ENCODE results near the gene ALK.

The ALK gene

DNA sequence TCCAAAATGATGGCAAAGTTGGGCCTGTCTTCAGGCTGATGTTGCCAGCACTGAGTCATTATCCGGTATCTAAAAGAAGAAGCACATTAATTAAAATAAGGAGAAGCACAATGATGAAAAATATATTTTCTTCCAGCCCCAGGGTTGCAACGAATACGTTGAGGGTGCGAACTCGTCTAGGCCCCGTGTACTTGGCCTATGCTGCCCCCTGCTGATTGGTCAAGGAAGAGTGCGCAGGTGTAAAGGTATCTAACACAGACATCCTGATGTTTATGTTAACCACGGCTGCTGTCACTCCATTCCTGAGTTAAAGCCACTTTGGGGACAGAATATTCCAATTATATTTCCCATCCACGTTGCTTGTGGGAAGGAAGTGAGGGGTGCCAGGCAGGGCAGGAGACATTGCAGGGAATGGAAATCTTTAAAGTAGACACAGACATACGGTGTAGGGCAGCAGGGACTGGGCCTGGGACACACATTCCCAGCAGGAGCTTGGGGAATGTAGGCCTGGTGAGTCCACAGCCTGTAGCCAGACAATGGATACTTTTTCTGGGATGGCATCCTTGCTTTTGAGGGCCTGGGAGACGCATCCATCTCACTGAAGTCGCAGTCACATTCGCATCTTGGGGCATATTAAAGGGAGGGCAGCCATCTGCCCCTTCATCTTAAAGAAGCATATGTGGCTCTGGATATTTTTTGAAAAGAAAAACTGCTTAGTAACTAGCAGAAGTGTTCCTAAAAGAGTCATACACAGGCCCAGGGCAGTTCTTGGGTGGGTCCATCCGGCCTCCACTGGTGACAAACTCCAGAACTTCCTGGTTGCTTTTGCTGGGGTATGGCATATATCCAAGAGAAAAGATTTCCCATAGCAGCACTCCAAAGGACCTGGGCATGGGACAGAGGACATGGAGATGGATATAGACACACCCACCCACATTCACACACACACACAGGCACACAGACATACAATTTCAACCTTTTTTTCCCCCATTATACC lies 724.3 kb downstream of the ALK start:
- DNase-seq (ENCODE audit: low read depth), result peak; percentile 28

DNA sequence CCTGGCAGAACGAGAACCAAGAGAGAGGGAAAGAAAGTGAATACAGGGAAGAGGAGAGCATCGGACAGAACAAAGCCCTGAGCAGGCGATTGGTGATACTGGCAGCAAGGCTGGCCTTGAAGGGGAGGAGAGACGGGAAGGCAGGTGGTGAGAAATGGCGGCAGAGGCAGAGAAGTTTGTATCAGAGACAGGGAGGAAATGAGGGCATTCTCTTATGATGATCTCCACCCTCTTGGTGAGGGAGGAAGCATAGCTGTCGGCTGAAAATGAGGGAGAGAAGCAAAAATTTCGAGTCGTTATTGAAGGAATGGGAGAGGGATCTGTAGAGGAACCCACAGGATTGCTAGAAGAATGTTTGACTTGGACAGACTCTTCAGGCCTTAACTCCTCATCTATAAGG lies 725.6 kb downstream of the ALK start:
- no peak for DNase-seq (ENCODE audit: low read depth)

DNA sequence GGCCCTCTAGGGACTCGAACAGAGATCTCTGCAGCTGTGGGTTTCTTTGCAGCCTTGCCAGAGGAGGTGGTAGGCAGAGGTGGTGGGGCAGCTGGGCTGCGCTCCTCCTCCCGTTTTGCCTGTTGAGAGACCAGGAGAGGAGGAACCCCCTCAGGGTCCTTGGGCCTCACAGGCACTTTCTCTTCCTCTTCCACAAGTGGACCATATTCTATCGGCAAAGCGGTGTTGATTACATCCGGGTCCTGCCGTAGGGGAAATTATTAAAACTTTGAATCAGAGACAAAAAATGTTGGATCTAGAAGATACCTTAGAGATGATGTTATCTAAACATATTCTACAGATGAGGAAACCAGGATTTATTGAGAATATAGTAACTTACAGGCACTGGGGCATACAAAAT lies 727.7 kb downstream of the ALK start:
- no peak for DNase-seq (ENCODE audit: low read depth)

DNA sequence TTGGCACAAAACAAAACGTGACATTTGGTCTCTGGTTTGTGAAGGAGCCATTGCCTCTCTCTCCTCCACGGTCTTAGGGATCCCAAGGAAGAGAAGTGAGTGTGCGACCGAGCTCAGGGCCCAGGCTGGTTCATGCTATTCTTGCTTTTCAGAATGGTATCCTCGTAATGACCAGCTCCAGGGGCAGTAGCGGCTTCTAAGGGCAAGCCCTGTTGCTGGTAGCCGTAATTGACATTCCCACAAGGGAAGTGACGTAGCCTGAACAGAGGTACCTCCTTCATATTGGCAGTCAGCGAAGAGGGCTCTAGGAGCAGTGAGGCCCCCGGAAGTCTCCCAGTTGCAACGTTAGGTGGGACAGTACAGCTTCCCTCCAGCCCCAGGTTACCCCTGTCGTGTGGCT lies 728.3 kb downstream of the ALK start:
- DNase-seq (ENCODE audit: low read depth), result no peak

DNA sequence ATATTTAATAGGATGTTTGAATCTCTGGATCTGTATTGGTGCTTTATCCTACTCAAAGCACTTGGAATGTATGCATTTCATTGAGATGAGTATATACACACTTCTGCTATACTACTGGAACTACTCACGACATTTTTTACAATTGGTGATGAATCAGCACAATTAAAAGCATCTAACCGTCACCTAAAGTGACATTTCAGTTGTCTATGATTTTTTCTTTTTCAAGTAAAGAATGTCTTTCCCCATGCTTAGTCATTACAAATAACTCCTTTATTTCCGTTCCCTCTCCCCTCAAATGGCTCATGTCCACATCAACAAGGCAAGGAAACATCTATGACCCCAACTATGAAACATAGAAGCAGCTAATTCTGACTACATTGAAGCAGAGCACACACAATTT lies 728.9 kb downstream of the ALK start:
- DNase-seq (ENCODE audit: low read depth), result no peak

DNA sequence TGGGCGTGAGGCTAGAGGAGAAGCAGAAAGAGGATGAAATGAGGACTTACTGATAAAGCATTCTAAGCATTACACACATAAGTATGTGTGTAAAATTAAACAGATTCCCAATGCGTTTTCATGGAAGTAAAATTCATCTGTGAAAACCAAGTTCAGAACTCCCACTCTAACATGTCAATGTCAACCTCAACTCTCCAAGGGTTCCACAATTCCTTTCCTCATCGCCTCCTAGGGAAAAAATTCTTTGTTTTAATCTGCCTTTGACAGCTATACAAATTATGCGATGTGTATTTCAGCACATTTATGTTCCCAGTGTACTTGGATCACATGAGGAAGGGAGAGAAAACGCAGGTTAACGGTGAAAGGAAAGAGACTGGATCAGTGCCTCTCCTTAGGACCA lies 729.6 kb downstream of the ALK start:
- DNase-seq (ENCODE audit: low read depth), result no peak

DNA sequence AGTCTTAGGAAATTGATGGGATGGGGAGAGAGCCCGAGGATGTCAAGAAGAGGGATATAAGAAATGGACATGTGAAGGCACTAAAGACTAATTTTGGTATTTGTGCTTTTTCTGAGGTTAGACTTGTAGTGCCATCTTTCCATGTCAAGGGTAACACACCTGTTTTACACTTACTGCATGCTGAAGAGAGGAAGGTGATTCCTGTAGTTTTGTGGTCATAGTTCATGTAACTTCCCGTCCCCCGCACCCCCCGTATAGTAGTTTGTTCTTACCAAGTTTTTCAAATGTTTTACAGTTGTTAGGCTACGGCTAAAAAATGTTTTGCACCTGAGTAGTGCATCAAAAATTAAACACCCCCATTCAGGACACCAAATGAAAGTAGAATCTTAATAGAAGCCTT lies 732.3 kb downstream of the ALK start:
- no peak for DNase-seq (ENCODE audit: low read depth)

- no peak for DNase-seq (ENCODE audit: low read depth)
Observed at GRCh38 chr2:29187926-29188325, 733.5 kb downstream of the ALK start.

DNA sequence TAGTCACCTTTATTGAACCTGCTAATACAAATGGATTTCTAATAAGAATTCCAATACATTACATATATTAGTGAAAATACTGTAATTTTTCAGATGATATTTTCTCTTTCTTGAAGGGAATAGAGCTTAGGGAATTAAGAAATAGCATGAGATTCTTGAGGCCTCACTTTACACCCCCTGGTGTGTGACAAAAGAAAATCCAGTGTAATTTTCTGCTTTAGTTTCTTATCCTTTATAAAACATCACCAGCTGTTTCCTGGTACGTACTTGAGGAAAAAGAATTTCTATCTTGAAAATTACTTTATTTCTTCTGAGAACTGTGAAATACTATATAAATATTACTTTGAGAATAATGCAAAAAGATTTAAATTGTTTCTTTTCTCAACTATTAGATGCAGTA lies 734.6 kb downstream of the ALK start:
- DNase-seq (ENCODE audit: low read depth), result no peak

- DNase-seq (ENCODE audit: low read depth), result no peak
Observed at GRCh38 chr2:29184531-29184930, 736.9 kb downstream of the ALK start.

- no peak for DNase-seq (ENCODE audit: low read depth)
Observed at GRCh38 chr2:29182920-29183319, 738.5 kb downstream of the ALK start.

- no peak for DNase-seq (ENCODE audit: low read depth)
Observed at GRCh38 chr2:29182334-29182733, 739.1 kb downstream of the ALK start.

DNA sequence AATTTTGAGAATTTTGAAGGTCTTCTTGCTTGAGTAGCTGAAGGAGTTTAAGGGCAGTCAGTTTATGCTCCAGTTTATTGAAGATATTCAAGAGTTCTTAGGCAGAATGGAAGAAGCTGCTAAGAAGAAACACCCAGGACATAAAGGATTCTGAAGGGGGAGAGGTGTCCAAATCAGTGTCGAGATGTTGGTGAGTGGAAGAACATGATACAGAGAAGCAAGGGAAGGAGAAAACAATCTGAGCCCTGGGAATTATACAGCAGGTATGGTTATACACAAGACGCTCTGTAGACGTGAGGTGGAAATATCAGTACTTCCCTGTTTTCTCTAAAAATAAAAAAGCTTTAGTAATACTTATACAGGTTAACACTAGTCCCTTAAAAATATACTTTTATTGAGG lies 746.0 kb downstream of the ALK start:
- no peak for DNase-seq (ENCODE audit: low read depth)

DNA sequence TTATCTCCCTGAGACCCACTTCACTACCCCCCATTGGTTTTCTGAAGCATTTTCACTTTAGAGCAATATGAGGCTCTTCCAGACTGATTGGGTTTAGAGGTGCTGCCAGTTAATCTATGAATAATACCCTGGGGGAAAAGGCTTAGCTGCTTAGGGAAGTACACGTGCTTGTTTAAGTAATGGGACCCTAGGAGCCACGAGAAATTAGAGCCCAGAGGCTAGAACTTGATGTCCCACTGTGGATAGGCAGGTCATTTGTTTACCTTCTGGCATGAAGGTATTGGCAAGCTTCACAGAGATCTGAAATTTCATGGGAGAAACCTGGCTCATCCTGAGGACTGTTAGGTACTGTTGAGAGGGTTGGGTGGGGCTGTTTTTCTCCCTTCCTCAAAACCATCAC lies 746.4 kb downstream of the ALK start:
- no peak for DNase-seq (ENCODE audit: low read depth)

DNA sequence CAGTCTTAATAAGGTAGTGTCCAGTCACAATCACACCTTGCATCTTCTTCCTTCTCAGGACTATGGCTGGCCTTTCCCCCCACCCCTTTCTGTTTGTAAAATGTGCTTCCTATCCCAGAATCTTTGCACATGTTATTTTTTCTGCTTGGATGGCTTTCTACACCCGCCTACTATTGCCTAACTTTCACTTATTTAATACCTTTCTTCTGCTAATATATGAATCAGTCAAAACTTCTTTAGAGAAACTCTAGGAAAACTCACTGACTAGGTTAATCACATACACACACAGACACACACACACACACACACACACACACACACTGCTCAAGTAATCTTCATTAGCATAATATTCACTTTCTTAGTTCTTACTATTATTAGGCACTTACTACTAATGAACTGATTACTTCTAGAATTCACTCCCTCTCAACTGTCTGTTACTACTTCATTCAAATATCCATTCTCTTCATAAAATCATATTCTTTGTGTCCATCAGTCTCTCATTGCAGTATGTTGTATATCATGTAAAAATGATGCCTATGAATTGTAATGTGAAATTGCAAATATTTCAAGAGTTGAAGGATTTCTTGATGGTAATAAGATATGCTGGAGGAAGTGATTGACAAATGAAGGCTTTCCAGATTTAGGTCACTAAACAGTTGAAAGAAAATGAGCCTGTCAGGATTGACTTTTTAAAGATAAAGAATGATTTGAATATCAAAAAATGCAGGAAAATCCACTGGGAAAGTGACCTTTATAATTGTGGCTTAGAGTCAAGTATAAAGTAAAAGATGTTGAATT lies 754.9 kb downstream of the ALK start:
- DNase-seq (ENCODE audit: low read depth), result peak; percentile 13

DNA sequence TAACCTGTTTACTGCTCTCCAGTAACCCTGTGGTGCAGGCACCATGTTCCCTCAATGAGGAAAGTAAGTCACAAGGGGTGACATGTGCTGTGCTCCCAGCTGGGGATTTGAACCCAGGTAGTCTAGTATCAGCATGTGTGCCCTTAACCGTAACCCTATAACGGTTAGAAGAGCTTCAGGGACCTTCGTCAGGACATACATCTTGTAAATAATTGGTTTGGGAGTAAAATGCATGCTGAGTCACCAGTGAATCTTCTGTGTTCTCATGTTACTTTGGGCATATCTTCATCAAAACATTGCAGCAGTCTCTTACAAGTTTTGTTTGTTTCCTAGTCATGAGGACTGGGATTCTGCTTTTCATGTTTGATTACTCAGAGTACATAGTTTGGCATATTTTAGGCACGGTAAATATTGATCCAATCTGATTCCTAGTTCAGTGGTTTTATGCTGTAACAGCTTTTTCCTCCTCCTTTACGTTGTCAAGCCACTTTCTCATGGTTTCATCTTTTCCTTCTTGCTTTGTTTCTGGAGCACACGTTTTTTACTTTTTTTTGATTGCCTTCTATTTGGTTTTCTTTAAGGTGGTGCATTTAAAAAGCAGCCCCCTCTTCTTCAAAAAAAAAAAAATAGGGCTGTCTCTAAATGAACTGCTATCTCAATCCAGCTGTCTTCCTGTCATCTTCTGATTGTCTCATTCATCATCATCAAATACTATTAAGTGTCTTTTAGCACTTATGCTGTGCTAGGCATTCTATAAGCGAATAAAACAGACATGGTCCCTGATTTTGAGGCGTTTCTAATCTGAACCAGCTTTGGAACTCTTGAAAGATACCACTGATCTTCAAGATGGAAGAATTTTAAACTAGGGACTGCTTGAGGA lies 755.8 kb downstream of the ALK start:
- peak; percentile 74 for DNase-seq (ENCODE audit: low read depth)

DNA sequence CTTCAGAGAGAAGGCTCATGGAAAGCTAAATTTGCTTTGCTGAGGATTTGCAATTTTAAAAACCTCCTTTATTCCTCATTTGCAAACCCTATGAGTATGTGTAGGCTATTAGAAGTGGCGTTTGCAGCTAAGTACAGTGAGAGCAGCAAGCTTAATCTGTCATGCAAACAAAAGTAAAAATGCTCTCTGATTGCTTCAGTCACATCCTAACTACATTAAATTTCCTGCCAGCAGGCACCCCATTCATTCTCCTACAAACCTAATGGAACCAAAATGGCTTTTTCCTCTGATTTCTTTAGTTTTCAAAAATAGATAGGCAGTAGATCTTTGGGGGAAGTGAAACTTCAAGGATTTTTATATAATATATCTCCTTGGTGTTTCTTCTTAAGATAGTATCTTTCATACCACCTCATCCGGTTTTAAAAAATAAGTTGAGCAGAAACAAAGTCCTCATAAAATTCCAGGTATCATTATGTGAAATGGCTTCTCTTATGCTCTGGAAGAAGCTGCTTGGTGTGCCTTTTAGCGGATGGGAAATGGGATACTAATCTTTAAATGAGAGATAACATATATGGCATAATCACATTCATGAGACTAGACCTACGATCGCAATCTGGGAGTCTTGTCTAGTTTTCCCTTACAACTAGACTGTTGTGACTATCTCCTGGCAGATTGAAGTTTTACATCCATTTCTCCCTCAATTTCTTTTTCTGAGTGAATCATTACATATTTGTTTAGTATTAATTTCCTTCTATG lies 757.1 kb downstream of the ALK start:
- DNase-seq (ENCODE audit: low read depth), result no peak

- DNase-seq (ENCODE audit: low read depth), result no peak
Observed at GRCh38 chr2:29162204-29162928, 759.0 kb downstream of the ALK start.

GRCh38 chr2:29160184-29160583 lies 761.2 kb downstream of the ALK start:
- DNase-seq (ENCODE audit: low read depth), result no peak

GRCh38 chr2:29159125-29159524 lies 762.3 kb downstream of the ALK start:
- no peak for DNase-seq (ENCODE audit: low read depth)

- no peak for DNase-seq (ENCODE audit: low read depth)
Observed at GRCh38 chr2:29157131-29157530, 764.3 kb downstream of the ALK start.

Measured in fibroblast of the conjunctiva (primary cell).